ENCODE measurements around the gene TRAF1.

TRAF1 gene

DNA sequence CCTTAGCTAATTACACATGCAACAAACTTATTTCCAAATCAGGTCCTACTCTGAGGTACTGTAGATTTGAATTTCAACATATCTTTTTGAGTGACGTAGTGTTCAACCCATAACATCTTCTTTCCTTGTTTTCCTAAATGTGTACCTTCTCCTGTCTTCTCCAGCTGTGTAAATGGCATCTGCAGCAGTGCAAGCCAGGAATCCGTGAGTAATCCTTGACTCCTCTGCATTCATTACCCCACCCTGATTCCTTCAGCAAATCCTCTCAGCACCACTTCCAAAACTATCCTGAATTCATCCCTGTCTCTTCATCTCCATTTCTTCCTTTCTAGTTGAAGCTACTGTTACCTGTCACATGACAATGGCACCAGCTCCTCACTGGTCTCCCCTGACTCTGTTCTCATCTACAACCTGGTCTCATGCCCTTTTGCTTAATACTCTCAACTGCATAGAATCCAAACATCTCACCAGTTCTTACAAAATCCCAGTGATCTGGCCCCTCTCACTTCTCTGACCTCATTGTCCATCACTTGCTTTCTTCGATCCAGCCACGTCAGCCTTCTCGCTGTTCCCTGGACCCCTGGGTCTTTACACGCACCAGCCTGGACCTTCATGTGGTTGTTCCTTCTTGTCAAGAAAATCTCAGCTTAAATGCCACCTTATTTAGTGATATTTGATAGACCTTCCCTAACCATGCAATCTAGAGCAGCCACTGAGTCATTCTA is 14.6 kb upstream of the TRAF1 start:
- no peak for DNase-seq (ENCODE audit: low spot score)

DNA sequence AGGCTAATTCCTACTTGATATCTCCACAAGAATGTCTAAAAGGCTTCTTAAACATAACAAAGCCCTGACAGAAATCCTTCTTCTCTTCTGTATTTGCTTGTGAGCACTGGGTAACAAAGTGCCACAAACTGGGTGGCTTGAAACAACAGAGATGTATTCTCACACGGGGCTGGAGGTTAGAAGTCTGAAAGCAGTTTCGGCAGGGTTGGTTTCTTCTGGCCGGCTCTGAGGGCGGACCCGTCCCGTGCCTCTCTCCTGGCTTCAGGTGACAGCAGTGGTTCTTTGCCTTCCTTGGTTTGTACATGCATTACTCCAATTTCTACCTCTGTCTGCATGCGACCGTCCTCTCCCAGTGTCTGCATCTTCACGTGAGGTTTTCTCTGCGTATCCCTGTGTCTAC is 14.0 kb upstream of the TRAF1 start:
- DNase-seq (ENCODE audit: low spot score), result no peak

DNA sequence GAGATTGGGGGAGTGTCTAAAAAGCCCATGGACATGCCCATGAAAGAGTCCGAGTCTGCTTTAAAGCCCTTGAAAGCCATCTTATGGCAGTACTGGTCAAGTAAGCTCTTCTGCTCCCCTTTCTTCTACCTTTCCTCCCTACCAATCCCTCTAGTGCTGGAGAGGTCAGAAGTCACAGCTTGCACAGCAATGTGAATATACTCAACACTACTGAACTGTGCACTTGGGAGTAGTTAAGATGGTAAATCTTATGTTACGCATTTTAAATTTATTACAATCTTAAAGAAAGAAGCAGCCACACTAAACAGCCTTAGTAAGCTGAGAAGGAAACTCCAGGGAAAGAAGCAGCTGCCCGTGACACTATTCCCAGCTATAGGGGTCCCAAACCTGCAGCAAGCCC is 12.3 kb upstream of the TRAF1 start:
- no peak for DNase-seq (ENCODE audit: low spot score)

DNA sequence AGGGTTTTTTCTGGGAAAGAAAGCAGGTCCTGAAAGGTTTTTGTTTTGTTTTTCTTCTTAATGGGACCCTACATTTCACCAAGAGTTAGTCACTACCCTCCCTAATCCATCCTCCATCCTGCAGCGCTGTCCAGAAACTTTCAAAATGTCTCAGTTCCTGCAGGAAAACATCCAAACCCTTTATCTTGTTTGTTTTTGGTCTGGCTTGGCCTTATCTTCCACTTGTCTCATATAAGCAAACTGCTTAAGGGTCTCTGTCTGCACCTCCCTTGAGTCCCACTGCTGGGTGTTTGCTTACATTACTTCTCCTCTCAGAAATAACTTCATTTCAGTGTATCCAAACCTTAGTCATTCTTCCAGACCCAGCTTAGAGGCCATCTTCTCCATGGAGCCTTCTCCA is 11.0 kb upstream of the TRAF1 start:
- no peak for DNase-seq (ENCODE audit: low spot score)

DNA sequence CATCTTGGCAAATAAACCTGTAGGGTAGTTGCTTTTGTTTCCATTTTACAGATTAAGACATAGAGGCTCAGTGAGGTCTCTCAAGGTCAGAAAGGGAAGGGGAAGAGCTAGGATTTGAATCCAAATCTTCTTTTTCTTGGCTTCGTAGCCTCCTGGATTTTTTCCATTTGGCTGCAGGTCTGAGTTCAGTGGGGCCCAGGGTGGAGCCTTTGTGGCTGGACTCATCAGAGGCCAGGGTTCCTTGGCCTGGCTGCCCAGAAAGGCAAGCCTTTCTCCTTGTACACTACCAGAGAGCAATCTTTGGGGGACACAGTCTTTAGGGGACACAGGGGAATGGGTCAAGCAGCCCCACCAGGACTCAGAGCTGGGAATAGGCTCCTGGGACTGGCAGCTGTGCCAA is 10.5 kb upstream of the TRAF1 start:
- no peak for DNase-seq (ENCODE audit: low spot score)

DNA sequence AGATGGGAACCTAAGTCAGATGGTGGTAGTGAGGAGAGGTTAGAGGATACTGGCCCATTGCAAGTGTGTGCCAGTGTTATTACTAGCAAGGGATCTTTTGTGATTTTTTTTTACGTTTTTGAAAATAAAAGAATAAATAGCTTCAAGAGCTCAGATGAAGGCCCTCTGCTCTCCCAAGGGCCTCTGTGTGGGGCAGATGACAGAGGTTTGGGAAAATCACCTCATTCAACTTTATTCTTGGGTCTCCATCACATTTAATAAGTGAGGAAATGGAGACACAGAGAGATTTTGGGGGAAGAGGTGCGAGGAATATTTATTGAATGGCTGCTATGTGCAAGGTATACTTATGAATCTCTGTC is 10.1 kb upstream of the TRAF1 start:
- no peak for DNase-seq (ENCODE audit: low spot score)

DNA sequence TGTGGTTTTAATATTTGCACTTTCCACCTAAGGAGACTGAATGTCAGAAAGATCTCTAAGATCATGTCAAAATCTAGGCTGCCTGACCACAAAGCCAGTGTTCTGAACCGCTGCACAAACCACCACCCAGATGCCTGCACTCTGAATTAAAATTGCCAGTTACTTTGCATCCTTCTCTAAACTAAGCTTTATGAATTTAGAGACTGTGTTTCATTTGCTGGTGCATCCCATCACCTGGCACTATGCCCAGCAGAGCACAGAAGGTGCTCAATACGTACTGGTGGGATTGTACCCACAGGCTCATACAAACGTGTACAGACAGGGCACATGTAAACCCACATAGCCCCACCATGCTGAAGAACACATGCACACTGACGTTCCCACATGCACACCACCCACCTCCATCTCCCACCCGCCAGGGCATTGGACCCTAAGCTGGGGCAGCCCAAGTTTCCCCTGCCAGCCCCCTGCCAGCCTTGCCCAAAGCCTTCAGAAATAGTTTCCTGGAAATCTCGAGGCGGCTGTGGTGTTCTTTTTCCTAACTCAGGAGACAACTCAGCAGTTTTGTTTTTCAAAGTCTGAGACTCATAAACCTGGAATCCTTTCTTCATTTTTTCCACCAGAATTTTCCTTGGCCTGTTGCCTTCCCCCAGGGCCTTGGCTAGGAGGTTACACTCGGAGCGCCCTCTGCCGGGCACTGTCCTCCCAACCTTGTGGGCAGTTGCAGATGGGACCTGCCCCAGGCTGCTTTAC is 9.6 kb upstream of the TRAF1 start:
- peak; percentile 89 for DNase-seq (ENCODE audit: low spot score)

DNA sequence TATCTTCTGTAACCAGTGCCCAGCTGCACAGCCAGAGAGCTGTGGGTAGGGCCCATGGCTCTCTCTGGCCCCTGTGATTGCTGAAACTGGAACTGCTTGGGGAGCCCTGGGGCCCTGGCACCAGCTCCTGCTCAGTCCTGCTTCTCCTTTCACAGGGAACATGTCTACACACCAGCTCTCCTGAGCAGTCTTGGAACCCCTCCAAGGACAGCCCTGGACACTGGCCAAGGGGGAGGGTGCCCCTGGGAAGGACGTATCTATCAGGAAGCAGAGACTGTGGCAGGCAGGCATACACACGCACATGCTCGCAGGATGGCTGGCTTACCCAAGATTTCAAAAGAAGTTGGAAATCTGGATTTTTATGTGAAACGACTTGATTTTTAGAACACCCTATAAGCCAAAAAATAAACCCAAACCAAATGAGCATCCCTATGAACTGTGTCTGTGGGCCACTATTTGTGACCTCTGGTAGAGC is 8.8 kb upstream of the TRAF1 start:
- DNase-seq (ENCODE audit: low spot score), result peak; percentile 79

DNA sequence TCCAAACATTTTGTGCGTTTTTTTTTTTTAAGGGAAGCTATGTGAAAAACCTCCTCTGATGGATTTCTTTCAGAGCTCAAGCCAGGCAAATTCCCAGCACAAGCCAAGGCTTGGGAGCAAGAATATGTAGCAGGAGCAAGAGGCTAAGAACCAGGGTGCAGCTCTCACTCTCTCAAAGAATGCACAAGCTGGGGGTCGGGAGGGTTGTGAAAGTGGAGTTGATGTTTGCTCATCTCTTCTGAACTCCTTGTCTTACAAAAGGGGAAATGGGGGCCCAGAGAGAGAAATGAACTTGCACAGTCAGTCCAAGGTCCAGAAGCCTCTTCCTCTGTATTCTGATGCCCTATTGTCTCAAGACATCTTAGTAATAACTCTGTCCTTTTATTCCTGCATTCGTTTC is 7.7 kb upstream of the TRAF1 start:
- no peak for DNase-seq (ENCODE audit: low spot score)

DNA sequence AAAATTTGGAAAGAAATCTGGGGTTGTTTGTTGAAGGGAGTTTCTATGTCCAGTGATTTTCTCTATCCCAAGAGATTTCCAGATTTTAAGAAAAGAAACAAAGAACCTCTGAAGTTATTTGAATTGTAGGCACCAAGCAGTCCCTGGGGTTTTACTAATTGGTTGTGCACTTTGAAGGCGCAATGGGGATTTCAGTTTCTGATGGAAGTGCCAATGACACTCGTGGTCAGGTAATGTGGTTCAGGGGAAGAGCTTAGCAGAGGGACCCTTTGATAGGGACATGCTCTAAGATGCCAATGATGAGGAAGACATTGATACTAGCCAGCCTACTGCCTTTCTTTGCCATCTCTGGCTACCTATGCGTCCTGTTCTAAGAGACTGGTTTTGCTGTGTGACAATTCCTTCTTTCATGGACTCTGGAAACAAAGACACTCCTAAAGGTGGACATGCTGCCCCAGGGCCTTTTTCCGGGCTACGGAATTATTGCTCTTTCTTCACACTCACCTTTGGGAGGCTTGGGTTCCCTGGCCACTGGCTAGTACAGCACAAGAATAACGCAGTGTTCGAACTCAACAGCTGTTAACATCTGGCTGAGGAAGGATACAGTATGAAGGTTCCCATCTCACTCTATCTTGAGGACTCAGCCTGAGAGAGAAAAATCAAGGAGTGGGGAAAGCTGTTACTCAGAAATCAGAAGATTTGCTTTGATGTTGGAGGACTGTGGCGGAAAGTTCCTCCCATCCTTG is 6.9 kb upstream of the TRAF1 start:
- no peak for DNase-seq (ENCODE audit: low spot score)

DNA sequence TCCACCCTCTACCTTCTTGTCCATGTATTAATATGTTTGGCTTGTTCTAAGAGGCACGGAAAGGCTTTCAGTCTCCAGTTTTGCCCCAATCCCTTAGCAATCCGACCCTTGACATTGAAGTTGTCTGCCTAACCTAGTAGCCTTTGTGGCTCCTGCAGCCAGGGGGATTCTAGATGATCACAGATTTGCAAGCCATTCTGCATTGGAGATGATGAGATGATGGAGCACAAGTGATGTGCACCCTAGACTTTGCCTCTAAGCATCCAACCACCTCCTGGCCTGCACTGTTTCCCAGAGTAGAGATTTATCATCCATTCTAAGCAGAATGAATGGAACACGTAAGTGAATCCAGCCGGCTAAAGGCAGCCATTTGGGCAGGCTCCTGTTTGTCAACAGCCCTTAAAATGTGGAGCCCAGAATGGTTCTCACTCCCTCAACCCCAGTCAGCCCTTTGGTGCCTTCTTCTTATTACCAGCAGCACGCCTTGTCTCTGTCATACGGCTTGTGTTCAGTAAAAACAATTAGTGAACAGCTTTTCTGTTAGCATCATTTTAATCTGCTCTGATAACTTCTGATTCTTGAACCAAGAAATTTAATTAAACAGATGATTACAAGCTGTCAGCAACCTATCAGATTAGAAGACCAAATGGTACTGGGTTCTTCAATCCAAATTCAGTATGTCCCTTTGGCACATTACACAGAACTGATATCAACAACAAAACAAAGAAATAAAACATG is 5.7 kb upstream of the TRAF1 start:
- peak; percentile 34 for DNase-seq (ENCODE audit: low spot score)

DNA sequence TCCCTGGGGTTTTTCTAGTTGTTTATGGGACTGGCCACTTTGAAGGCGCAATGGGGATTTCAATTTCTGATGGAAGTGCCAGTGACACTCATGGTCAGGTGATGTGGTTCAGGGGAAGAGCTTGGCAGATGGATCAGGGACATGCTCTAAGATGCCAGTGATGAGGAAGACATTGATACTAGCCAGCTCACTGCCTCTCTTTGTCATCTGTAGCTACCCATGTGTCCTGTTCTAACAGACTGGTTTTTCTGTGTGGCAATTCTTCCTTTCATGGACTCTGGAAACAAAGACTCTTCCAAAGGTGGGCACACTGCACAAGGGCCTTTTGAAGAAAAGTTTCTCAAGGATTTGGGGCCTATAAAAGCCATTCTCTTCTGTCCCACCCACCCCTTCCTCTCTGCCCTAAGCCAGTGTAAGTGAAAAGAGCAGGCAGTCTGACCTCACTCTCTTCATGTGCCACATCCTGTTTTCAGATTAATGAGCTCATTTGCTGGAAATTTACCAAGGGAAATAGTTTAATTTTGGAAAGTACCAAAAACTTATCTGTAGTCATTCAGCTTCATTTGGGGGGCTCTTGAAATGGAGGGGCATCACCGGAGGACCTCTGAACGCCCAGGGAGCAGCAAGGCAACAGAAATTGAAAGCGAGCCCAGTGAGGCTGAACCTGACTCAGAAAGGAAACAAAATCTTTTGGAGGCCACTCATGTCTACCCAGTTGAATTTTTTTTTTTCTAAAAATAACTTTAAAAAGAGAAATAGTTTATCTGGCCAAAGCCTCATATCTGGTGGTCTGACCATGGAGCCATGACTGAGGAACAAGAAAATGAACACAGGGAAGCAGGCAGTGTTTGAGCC is 4.9 kb upstream of the TRAF1 start:
- no peak for DNase-seq (ENCODE audit: low spot score)

DNA sequence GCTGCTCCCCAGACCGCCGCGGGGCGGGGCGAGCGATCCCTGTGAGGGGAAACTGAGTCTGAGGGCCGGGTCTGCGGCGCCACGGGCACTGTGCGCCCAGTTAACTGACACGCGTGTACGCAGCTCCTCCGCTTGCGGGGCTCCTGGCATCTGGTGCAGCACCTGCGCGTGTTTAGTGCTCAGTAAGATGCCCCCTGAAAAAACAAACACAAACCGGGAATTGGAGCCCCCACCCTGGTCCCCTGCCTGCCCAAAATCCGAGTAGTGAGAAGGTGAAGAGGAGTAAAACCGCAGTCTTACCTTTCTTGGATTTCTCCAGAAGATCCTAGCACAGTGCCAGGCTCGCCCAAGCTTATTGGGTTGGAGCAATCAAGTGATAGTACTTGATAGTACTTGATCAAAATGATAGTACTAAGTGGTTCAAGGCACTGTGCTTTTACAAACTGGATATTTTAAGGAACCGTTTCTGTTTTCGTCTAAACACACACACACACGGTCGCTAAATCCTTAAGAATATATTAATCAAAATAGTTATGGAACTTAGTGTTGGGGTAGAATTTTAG is 2.7 kb upstream of the TRAF1 start:
- no peak for DNase-seq (ENCODE audit: low spot score)

DNA sequence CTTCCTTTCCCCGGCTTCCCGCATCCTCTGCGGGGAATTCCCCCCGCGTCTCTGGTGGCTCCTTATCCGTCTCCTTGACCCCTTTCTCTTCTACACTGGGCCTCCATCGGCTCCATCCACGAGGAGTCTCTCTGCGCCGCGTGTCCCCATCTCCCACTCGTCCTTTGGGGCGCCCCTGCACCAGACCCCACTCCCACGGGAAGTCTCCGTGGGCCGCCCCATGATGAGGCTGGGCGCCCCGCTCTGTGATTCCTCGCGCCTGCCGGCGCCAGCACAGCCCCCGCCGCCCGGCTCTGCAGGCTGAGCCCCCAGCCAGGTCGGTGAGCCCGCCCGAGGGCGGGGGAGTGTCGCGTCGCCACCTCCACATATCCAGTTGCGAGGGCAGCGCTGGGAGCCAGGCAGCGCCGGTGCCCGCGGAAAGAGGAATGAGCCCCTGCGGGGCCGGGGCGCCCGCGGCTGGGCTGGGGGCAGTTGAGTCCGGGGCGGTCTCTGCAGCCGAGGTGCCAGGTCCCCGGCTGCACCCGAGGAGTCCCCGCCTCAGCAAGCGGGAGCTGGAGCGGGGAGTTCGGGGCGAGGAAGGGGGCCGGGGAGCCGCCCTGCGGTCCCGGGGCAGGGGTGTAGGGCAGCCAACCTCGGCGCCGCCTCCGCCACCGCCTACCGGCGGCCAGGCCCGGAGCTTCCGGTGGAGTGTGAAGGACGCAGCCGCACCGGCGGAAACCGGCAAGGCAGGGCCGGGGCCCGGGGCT is 2.1 kb upstream of the TRAF1 start:
- peak; percentile 49 for DNase-seq (ENCODE audit: low spot score)

DNA sequence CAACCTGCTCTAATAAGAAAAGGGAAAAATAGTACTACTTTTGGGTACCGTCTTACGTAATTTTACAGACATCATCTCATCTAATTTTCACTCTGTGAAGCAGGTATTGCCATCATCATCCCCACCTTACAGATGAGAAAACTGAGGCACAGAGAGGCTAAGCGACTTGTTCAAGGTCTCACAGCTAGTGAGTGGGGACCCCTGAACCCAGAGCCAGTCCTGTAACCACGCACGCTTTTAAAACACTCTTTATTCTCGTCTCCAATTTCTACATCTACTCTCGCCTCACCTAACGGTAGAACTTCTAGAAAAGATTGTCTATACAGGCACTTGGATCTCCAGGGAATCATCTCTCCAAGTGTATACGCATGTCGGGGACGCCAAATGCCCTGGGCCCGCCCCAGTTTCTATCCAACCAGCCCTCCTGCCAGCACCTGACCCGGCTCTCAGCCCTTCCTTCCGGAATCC is 1.5 kb upstream of the TRAF1 start:
- DNase-seq (ENCODE audit: low spot score), result peak; percentile 28

DNA sequence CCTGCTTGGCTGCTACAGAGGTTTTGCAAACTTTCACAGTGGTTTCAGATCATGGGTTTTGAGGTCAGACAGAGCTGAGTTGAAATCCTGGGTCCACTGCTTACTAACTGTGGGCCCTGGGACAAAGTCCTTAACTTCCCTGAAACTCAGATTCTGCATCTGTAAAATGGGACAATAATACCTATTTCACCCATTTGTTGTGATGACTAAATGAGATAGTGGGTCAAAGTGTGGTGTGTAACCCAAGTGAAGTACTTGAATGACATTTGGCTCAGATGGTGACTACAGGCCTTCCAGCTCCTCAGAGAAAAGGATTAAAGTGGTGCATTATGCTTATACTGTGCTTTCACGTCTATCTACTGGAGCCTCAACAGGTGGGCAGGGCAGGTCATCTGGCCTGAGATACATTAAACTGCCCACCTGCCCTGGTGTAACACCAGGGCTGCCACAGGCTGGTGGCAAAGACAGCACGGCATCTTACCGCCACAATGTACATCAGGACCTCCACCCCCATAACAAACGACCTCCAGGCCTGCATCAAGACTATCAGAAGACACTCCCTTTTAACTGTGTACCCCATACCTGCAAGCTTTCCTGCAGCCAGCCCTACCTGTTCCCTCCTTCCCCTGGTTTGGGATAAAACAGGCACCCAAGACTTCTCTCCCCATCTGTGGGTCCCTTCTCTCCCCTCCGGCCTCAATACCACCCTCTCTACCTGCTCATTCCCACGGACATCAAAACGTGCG is 846 bp upstream of the TRAF1 start:
- DNase-seq (ENCODE audit: low spot score), result no peak

DNA sequence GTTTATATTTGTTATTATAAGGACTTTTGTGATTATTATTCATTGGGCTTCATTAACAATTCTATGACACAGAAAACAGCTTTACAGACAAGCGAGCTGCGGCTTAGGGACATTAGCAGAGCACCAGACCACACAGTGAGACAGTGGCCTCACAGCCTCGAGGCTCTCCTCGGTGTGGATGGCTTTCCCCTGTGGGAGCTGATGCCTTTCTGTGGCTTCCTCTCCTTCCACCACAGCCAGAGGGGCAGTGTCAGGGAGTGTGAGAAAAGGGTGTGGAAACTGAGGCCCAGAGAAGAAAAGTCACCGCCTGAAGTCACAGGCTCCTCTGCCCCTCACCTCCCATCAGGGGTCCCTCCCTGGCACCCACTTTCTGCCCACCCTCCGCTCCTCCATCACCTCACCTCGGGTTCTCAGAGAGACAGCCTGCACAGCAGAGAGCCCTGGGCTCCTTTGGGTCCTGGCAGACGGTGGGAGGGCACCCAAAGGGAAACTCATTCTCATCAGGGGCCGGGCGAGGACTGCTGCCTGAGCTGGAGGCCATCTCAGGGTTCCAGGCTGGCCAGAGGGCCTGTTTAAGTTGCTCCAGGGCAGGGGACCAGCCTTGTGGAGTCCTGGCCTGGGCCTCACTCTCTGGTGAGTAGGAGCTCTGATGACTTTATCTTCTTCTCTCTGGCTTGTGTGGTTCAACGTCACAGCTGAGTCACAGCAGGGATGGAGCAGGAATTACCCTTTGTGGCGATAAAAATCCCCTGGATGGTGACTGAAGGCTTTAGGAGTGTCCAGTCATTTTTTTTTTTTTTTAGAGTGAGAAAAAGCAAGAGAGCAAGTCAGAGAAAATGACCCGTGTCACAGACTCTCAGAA is 830 bp downstream of the TRAF1 start:
- no peak for DNase-seq (ENCODE audit: low spot score)

Data from cerebellar cortex (tissue), 1 donor.